Sigmoid colon (tissue), 4 donors: ENCODE measurements around the gene NFIA.

Experiments
- POLR2AphosphoS5 ChIP-seq, 4 donors: sonication (generic); formaldehyde crosslinking; IDR thresholded peaks; one replicate each; pipeline ENCODE4 v1.6.1; 2017; ENCODE audit warnings: antibody characterized with exemption in 4 of 4
- TF ChIP-seq, protein P1 (sequence below), 4 experiments: fragments of 450-650 bp in 3 of 4; fragments of 200-600 bp in 1 of 4; IDR thresholded peaks; one replicate each; pipeline ENCODE4 v1.5.1; 2016 to 2019; ENCODE audit warnings: antibody characterized with exemption in 4 of 4, mild to moderate bottlenecking in 3 of 4, moderate library complexity in 2 of 4

DNA sequence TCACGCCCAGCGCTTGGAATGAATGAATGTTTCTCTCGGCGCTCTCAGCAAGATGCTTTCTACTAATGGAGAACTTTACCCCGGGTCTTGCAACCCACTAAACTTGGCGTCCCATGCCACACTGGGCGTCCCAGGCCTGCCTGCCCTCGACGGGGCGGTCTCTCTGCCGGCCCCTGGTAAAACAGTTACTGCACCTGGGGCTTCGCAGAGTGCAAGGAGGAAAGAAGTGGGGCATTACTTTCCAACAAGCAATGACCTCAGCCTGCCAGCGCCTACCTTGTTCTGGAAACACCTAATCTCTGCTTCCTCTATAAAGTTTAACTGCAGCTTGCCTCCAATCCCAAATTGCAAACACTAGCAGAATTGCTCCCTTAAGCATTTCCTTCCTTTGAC lies 27.8 kb upstream of the NFIA start:
- no peak for TF ChIP-seq POLR2AphosphoS5 (IDR thresholded peaks at IDR 0.05)
- TF ChIP-seq, protein P1, sequence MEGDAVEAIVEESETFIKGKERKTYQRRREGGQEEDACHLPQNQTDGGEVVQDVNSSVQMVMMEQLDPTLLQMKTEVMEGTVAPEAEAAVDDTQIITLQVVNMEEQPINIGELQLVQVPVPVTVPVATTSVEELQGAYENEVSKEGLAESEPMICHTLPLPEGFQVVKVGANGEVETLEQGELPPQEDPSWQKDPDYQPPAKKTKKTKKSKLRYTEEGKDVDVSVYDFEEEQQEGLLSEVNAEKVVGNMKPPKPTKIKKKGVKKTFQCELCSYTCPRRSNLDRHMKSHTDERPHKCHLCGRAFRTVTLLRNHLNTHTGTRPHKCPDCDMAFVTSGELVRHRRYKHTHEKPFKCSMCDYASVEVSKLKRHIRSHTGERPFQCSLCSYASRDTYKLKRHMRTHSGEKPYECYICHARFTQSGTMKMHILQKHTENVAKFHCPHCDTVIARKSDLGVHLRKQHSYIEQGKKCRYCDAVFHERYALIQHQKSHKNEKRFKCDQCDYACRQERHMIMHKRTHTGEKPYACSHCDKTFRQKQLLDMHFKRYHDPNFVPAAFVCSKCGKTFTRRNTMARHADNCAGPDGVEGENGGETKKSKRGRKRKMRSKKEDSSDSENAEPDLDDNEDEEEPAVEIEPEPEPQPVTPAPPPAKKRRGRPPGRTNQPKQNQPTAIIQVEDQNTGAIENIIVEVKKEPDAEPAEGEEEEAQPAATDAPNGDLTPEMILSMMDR (IDR thresholded peaks at IDR 0.05): no peak
